Right lung (tissue), 5 donors: ENCODE measurements around the gene TAOK3. TPM values are rescaled to one million over a fixed set of nuclear protein-coding genes. Genes with fewer than 3 reads are reported as not detected.
"Not testable (repeated sequence)": the region's sequence is repeated elsewhere in the genome, so short reads cannot be mapped to it uniquely, and the experiment has no call there.

Experiments
- DNase-seq, 2 donors: peaks; one replicate each; pipeline ENCODE4 v3.0.0-alpha.2; 2013
- polyA plus RNA-seq, 5 donors: library from polyadenylated mRNA; unstranded; fragments of 120-200 nt; gene quantifications; one replicate each; pipeline versions ENCODE4 v1.2.1 to v1.2.3, GENCODE V29; 2013; ENCODE audit warnings: inconsistent platforms in 1 of 5, low replicate concordance in 1 of 5; ENCODE audit not compliant: insufficient read length in 5 of 5, insufficient read depth in 1 of 5

TAOK3 gene
- polyA plus RNA-seq, 5 donors: 40.9 to 63.3 (median 46.4) TPM

- DNase-seq: no peak
Measured at GRCh38 chr12:118144499-118144898, 228.2 kb downstream of the TAOK3 start.

DNA sequence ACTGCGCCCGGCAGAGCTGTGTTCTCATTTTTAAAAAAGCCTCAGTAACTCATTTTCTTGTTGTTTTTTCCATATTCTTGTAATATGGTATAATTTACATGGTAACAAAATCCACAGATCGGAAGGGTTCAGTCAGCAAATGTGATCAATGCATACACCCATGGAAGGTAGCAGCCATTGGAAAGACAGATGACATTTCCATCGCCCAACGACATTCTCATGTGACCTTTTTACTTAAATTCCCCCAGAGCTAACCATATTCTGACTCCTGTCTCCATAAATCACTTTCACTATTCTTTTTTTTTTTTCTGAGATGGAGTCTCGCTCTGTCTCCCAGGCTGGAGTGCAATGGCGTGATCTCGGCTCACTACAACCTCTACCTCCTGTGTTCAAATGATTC is 231.9 kb downstream of the TAOK3 start:
- no peak for DNase-seq

DNA sequence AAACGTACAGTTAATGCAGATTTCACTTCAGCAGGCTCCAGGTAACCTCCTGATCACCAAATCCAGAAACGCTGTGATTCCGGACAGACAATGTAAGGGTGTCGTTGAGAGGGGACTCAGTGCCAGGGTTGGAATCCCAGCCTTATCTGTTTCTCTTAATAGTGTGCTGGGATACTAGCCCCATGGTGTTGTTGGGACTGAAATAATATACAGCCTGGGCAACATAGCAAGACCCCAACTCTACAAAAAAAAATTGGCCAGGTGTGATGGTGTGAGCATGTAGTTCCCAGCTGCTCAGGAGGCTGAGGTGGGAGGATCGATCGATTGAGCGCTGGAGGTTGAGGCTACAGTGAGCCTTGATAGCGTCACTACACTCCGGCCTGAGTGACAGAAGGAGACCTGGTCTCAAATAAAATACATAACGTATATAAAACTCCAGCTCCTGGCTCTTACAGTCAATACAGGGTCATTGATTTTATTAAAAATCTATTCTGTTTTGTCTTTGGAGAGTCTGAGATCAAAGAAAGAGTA is 235.5 kb downstream of the TAOK3 start:
- no peak for DNase-seq

- peak in 1 of 2 donors; percentile 51 for DNase-seq
Measured at GRCh38 chr12:118136559-118137003, 236.1 kb downstream of the TAOK3 start.

DNA sequence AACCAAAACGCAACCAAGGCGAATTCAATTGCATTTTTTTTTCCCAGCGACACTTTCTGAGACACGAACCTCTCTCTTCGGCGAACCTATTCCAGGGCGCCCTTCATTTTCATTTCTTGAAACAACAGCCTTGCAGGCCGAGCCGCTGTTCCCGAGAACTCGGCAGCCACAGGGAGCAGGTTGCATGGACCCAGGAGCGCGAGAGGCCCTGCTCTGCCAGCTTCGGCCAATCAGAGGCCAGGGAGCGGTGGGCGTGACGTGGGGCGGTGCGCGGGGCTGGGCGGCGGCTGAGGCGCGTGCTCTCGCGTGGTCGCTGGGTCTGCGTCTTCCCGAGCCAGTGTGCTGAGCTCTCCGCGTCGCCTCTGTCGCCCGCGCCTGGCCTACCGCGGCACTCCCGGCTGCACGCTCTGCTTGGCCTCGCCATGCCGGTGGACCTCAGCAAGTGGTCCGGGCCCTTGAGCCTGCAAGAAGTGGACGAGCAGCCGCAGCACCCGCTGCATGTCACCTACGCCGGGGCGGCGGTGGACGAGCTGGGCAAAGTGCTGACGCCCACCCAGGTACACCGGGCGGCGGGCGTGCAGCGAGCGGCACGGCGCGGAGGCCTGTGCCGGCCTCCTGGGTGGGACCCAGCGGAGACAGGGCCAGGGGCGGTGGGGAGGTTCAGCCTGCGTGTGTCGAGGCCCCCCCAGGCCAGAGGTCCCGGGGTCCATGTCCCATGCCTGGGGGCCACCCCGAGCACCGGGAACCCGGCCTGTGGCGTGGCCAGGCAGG is 236.7 kb downstream of the TAOK3 start, which contains the start of gene PEBP1:
Gene PEBP1 (plus strand): TSS at position 337 of the 771 bp plus-strand sequence. CDS start 86 bp downstream, at position 423.
- DNase-seq: peak; percentile 89

DNA sequence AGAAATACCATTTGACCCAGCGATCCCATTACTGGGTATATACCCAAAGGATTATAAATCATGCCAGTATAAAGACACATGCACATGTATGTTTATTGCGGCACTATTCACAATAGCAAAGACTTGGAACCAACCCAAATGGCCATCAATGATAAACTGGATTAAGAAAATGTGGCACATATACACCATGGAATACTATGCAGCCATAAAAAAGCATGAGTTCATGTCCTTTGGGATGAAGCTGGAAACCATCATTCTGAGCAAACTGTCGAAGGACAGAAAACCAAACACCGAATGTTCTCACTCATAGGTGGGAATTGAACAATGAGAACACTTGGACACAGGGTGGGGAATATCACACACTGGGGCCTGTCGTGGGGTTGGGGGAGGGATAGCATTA is 243.3 kb downstream of the TAOK3 start:
- DNase-seq: not testable (repeated sequence)

DNA sequence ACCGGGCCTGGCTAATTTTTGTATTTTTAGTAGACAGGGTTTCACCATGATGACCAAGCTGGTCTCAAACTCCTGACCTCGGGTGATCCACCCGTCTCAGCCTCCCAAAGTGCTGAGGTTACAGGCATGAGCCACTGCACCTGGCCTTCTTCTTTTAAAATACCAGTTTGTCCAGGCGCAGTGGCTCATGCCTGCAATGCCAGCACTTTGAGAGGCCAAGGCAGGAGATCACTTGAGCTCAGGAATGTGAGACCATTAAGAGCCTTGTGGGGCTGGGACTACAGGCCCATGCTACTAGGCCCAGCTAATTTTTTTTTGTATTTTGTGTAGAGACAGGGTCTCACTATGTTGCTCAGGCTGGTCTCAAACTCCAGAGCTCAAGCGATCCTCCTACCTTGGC is 244.8 kb downstream of the TAOK3 start:
- DNase-seq: no peak

GRCh38 chr12:118126119-118126757 is 246.5 kb downstream of the TAOK3 start:
- DNase-seq: no peak

- DNase-seq: no peak
Measured at GRCh38 chr12:118125743-118126118, 247.0 kb downstream of the TAOK3 start.

GRCh38 chr12:118124333-118124874 is 248.3 kb downstream of the TAOK3 start:
- DNase-seq: no peak

DNA sequence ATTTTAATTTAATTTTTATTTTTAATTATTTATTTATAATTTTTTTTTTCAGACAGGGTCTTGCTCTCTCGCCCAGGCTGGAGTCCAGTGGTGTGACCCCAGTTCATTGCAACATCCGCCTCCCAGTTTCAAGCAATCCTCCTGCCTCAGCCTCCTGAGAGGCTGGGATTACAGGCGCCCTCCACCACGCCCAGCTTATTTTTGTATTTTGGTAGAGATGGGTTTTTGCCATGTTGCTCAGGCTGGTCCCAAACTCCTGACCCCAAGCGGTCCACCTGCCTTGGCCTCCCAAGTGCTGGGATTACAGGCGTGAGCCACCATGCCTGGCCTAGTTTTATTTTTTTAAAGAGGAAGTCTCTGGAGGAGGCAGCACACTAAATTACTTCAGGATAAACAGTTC is 250.4 kb downstream of the TAOK3 start:
- DNase-seq: no peak

DNA sequence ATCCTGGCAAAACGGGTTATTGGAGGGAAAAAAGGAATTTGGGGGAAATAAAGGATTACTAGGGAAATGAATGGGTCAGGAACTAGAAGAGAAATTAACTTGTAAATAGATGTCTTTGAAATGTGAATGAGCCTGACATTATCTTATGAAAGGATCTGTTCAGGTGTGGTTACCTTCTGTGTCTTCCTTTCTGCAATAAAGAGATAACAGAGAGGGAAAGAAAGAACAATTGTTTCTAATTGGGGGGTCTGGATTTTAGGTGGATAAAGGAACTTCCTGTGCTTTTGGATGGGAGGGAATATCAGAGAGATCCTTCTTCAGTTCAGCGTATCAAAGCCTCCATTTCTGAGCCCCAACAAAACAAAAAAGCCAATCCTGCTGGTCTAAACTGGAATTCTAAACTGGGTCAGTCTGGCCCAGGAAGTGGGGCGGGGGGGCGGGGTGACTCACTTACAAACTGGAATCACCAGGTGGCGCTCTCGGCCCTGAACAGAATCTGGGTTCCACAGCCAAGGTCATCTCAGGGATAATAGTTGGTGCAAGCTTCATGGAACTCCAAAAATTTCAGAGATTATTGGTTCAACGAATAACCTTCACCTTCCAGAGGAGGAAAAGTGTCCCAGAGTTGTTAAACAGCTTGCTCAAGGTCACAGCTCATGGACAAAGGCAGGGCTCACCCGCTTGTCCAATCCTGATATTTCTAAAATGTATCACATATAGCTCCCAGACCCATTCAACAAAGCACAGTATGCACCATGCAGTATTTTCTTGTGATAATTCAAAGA is 251.9 kb downstream of the TAOK3 start:
- DNase-seq: peak; percentile 30 to 53

DNA sequence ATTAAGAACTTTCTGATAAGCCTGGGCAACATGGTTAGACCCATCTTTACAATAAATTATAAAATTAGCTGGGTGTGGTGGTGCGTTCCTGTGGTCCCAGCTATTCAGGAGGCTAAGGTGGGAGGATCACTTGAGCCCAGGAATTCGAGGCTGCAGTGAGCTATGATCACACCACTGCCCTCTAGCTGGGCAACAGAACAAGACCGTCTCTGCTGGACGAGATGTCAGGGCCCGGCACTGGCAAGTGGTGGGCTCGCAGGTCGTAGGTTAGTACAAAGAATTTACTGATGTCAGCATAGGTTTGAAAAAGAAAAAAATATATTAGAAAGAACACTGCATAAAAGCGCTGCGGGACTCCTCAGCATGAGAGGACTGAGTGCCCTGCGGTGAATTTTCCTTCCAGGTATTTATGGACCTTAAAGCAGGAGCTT is 253.2 kb downstream of the TAOK3 start:
- DNase-seq: no peak

GRCh38 chr12:118109088-118109487 is 263.6 kb downstream of the TAOK3 start:
- DNase-seq: no peak

- no peak for DNase-seq
Measured at GRCh38 chr12:118107694-118108093, 265.0 kb downstream of the TAOK3 start.

GRCh38 chr12:118107011-118107410 is 265.7 kb downstream of the TAOK3 start:
- no peak for DNase-seq

- peak; percentile 71 to 73 for DNase-seq
Measured at GRCh38 chr12:118103601-118104382, 268.9 kb downstream of the TAOK3 start, which contains the start of gene VSIG10. Gene VSIG10 (minus strand): TSS chr12:118104011. CDS start chr12:118103671, 340 bp downstream.

DNA sequence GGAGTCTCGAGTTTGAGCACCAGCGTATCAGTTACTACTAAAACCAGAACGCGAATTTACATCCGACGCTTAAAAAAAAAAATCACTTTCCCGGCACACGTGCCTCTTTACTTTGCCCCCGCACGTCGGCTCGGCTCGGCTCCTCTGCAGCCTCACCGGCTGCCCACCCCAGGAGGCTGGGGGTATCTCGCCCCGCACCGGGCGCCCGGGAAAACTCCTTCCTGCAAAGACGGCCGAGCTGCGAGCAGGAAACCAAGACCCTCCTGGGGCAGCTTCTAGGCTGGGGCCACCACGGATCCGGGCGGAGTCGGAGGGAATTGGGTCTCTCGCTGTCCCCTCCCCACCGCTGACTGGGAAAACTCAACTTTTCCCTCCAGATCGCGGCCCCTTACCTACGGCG is 269.5 kb downstream of the TAOK3 start:
- peak; percentile 18 to 40 for DNase-seq

- no peak for DNase-seq
Measured at GRCh38 chr12:118102609-118103008, 270.1 kb downstream of the TAOK3 start.

DNA sequence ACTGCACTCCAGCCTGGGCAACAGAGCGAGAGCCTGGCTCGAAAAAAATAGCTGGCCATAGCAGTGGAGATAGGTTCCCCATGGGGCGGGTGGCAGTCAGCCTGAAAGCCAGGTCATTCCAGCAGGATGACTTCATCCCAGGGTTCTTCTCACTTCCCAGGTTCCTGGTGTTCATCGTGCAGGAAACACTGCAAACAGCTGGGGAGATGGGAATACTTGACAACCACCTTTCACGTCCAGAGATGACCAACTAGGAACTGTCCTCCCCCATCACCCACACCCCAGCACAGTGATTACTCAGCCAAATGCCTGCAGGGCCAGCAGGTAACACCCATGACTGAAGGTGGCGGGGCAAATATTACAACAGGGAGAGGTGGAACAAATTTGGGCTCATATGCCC is 270.6 kb downstream of the TAOK3 start:
- no peak for DNase-seq

- no peak for DNase-seq
Measured at GRCh38 chr12:118101051-118101450, 271.7 kb downstream of the TAOK3 start.
